Lower leg skin (tissue), 4 donors: ENCODE data around the gene HNRNPF. TPM values are rescaled to one million over a fixed set of nuclear protein-coding genes. Genes with fewer than 3 reads are reported as not detected.

Experiments
- DNase-seq, 2 donors: peaks; one replicate each; pipeline ENCODE4 v3.0.0-alpha.2; 2019; ENCODE audit warnings: low spot score in 2 of 2
- H3K4me3 ChIP-seq: fragments of 200-600 bp; sonication (generic); 2 replicates; pipeline ENCODE4 v1.5.1; 2017; ENCODE audit warnings: mild to moderate bottlenecking, low read depth; ENCODE audit not compliant: poor library complexity, severe bottlenecking
- POLR2A ChIP-seq, 2 donors: fragments of 450-650 bp; IDR thresholded peaks; one replicate each; pipeline ENCODE4 v1.6.1; 2016 to 2017; ENCODE audit warnings: antibody characterized with exemption in 2 of 2, mild to moderate bottlenecking in 1 of 2, moderate library complexity in 1 of 2
- WGBS, 2 donors: methylation state at CpG; one replicate each; pipeline ENCODE4 v1.1.5; 2018; 5-methylcytosine and 5-hydroxymethylcytosine counted together
- intact Hi-C: fragments of 100-400 bp; cut with DNase I; formaldehyde crosslinking; loops from one replicate; pipeline ENCODE4 v1.15.0; 2023; ENCODE audit warnings: low total_unique reads
- total RNA-seq, 4 donors: library from RNA; depleted of rRNA; stranded (reverse); fragments of >200 nt; gene quantifications; one replicate each; pipeline ENCODE4 v1.1.0, GENCODE V29; 2016
- TF ChIP-seq, protein P1 (sequence below), 3 donors: fragments of 450-650 bp; IDR thresholded peaks; one replicate each; pipeline ENCODE4 v1.5.1; 2016; ENCODE audit warnings: antibody characterized with exemption in 3 of 3, mild to moderate bottlenecking in 3 of 3, moderate library complexity in 2 of 3

The HNRNPF gene
- total RNA-seq, 4 donors from 2014 or later, result 227 to 254 (median 232) TPM

DNA sequence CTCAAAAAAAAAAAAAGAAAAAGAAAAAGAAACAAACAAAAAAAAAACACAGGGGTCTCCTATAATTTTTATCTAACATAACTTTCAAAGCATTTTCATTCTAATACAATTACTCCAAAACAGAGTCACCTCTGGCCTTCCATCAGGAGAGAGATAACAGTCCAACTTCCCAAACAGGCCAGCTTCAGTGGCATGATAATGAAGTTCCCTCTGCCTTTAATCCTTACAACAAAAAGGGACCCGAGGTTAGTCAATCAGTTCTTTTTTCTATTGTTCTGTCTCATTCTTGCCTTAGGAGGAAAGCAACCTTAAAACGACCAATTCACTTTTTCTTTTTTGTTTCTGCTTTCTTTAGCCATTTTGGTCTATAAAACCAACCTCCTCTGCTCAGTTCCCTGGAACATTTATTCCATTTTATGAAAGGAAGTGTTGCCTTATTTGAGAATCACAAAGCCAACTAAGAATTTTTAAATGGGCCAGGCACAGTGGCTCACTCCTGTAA, 54.1 kb downstream of the HNRNPF start:
- DNase-seq, result no peak
- WGBS, 2 donors, result 16 to 25% methylated on average over 2 of the region's 2 CpGs
- intact Hi-C loops, result no loop called here
- TF ChIP-seq, protein P1, sequence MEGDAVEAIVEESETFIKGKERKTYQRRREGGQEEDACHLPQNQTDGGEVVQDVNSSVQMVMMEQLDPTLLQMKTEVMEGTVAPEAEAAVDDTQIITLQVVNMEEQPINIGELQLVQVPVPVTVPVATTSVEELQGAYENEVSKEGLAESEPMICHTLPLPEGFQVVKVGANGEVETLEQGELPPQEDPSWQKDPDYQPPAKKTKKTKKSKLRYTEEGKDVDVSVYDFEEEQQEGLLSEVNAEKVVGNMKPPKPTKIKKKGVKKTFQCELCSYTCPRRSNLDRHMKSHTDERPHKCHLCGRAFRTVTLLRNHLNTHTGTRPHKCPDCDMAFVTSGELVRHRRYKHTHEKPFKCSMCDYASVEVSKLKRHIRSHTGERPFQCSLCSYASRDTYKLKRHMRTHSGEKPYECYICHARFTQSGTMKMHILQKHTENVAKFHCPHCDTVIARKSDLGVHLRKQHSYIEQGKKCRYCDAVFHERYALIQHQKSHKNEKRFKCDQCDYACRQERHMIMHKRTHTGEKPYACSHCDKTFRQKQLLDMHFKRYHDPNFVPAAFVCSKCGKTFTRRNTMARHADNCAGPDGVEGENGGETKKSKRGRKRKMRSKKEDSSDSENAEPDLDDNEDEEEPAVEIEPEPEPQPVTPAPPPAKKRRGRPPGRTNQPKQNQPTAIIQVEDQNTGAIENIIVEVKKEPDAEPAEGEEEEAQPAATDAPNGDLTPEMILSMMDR (IDR thresholded peaks at IDR 0.05), result no peak
- no peak for TF ChIP-seq POLR2A (IDR thresholded peaks at IDR 0.05)
- no peak overlapping the region for H3K4me3 ChIP-seq

DNA sequence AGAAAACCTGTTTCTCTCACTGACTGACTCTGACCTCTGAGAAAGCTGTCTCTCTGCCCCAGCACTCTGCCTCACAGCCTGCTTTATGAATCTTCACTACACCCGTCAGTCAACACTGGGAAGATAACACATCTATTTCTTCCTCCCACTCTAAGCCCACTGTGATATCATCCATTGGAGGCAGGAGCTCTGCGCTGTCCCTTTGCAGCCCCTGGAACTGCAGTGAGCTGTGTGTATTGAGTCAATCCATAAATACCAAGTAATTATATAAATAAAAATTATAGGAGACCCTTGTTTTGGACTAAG, 54.7 kb downstream of the HNRNPF start:
- H3K4me3 ChIP-seq, result no peak overlapping the region
- TF ChIP-seq, protein P1 (IDR thresholded peaks at IDR 0.05), result no peak
- no peak for TF ChIP-seq POLR2A (IDR thresholded peaks at IDR 0.05)
- WGBS, 2 donors, result 57 to 68% methylated on average over 2 of the region's 2 CpGs
- intact Hi-C loops, result no loop called here
- DNase-seq, result no peak

DNA sequence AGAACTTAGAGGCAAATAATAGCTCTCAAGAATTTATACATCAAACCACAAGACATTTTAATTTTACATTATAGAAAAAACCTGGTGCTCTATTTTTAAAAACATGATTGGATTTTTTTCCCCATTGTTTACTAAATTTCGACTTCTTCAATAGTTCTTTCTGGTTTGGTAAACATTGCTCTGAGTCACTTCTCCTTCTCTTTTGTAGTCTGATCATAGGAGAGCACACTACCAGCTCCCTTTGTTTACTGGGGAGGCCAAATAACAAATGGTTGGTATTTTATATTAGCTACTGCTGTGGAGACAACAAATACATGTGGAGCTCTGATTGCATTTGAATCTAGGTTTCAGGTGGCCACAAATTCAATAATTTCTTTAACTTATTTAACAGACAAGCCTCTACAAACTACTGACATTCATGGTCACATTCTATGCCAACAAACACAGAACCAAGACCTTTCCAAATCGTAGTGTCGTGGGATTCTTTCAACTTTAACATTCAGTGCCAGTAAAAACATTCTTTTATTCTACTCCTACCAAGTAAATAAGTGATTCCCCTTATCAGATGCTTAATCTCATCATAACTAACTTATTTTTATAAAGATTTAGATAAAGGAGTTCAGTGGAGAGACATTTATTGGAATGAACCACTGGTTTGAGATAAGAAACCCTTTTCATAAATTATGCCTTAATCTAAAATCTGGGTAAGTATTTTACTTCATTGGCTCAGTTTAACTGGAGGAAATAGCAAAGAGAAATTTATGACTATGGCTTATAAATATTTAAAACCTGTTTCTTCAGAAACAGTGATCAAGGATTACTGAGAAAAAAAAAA, 55.3 kb downstream of the HNRNPF start:
- intact Hi-C loops, result no loop called here
- no peak overlapping the region for H3K4me3 ChIP-seq
- WGBS, 2 donors, result 31 to 36% methylated on average over 3 of the region's 3 CpGs
- no peak for TF ChIP-seq POLR2A (IDR thresholded peaks at IDR 0.05)
- TF ChIP-seq, protein P1 (IDR thresholded peaks at IDR 0.05), result no peak
- DNase-seq, result no peak

DNA sequence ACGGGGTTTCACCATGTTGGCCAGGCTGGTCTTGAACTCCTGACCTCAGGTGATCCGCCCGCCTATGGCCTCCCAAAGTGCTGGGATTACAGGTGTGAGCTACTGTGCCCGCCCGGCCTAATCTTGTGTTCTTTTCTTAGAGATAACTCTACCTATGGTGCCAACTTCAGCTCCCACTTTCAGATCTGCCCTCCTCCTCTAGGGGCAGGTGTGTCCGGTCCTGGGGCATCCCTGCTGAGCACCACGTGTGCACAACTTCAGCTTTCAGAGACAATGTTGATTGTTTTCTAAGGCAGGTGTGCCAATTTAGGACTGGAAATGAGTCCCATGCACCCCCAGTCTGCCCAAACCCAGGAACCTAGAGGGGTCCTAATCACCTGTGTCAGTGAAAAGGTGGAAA, 56.0 kb downstream of the HNRNPF start:
- no peak for DNase-seq
- TF ChIP-seq, protein P1 (IDR thresholded peaks at IDR 0.05), result no peak
- TF ChIP-seq POLR2A (IDR thresholded peaks at IDR 0.05), result no peak
- intact Hi-C loops, result no loop called here
- WGBS, 2 donors, result 63 to 65% methylated on average over 7 of the region's 7 CpGs
- no peak overlapping the region for H3K4me3 ChIP-seq

DNA sequence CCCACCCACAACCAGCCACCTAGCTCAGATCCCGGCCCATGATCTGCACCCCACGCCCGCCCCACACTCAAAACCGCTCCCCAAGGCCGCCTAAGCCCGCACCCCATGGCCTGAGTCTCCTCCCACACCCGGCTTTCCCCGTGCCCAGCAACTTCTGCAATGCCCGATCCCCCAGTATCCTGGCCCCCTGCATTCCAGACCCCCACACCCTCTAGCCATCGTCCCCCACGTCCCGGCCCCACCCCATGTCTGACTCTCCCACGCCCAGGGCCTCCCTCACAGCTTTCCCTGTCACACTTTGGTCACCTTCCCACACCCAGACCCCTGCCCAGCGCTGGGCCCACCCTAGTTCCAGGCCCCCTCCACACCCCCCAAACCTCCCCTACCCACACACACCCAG, 57.7 kb downstream of the HNRNPF start:
- intact Hi-C loops, result no loop called here
- no peak overlapping the region for H3K4me3 ChIP-seq
- 63 to 75% methylated on average over 14 of the region's 14 CpGs for WGBS, 2 donors
- DNase-seq, result no peak
- TF ChIP-seq, protein P1 (IDR thresholded peaks at IDR 0.05), result no peak
- no peak for TF ChIP-seq POLR2A (IDR thresholded peaks at IDR 0.05)
